IMR-90 (cell line): ENCODE measurements around the gene CYTH1.

Experiments used
- MAFK ChIP-seq: IDR thresholded peaks from 2 replicates; pipeline ENCODE4 v1.6.1; 2012; ENCODE audit warnings: low read depth, low read length, improper control_type of control experiment
- POLR2A ChIP-seq: IDR thresholded peaks from 2 replicates; pipeline ENCODE4 v1.6.1; 2012; ENCODE audit warnings: mild to moderate bottlenecking, low read depth, low read length
- RCOR1 ChIP-seq: IDR thresholded peaks from 2 replicates; pipeline ENCODE4 v1.6.1; 2012; ENCODE audit warnings: mild to moderate bottlenecking, low read length, improper control_type of control experiment; ENCODE audit not compliant: insufficient replicate concordance
- TF ChIP-seq, protein P1 (sequence below): conservative IDR thresholded peaks from 2 replicates; pipeline ENCODE4 v1.5.1; 2012; ENCODE audit warnings: mild to moderate bottlenecking, low read depth, low read length, improper control_type of control experiment

GRCh38 chr17:78641243-78641642, 140.8 kb downstream of the CYTH1 start:
- TF ChIP-seq POLR2A (no peak), MAFK (no peak), RCOR1 (no peak)
- TF ChIP-seq, protein P1, sequence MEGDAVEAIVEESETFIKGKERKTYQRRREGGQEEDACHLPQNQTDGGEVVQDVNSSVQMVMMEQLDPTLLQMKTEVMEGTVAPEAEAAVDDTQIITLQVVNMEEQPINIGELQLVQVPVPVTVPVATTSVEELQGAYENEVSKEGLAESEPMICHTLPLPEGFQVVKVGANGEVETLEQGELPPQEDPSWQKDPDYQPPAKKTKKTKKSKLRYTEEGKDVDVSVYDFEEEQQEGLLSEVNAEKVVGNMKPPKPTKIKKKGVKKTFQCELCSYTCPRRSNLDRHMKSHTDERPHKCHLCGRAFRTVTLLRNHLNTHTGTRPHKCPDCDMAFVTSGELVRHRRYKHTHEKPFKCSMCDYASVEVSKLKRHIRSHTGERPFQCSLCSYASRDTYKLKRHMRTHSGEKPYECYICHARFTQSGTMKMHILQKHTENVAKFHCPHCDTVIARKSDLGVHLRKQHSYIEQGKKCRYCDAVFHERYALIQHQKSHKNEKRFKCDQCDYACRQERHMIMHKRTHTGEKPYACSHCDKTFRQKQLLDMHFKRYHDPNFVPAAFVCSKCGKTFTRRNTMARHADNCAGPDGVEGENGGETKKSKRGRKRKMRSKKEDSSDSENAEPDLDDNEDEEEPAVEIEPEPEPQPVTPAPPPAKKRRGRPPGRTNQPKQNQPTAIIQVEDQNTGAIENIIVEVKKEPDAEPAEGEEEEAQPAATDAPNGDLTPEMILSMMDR: no peak
